HG03280 (cell line): ENCODE measurements around the gene SGK2.
A peak's percentile ranks its signal among the peaks of the same experiment; 100 is the strongest.

Experiments
- ATAC-seq: cut with Tn5 transposase; IDR thresholded peaks from one replicate; pipeline ENCODE4 v1.9.1; 2021; ENCODE audit warnings: mild to moderate bottlenecking, moderate library complexity; ENCODE audit not compliant: unreplicated experiment

The SGK2 gene

DNA sequence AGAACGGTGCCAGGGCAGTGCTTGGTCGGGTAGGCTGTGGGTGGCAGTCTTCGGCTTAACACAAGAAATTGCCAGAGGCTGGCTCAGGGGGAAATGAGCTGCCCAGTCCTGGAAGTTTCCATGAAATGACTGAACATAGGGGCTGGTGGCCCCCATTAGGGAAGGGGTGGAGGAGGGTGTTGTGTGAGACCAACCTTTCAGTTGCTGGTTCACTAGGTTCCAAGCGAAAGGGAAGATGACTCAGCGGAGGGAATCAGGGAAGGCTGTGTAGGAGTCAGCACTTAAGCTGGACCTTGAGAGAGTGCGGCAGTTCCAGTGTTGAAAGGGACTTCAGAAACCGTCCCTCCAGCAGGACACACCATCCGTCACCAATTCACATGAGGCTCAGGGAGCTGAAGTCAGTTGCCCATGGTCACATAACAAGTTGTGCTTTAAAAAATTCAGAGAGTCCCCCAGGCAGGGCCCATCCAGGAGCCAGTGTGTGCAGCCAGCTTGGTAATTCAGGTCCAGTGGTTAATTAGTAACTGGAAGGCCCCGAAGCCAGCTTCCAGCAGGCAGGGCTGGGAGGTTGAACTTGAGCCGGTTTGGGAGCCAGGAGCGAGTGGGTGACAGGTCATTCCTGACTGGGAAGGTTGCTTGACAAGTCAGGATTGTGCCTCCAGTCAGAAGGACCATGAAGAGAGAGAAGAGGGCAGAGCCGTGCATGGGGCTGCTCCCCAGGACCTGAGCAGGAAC lies at the start of gene SGK2:
Gene SGK2 (plus strand): TSS at position 616 of the 735 bp plus-strand sequence. CDS start 7,469 bp downstream, outside the sequence.
- no peak for ATAC-seq

- no peak for ATAC-seq
Measured at GRCh38 chr20:43511879-43512278, 46.9 kb upstream of the SGK2 start.

DNA sequence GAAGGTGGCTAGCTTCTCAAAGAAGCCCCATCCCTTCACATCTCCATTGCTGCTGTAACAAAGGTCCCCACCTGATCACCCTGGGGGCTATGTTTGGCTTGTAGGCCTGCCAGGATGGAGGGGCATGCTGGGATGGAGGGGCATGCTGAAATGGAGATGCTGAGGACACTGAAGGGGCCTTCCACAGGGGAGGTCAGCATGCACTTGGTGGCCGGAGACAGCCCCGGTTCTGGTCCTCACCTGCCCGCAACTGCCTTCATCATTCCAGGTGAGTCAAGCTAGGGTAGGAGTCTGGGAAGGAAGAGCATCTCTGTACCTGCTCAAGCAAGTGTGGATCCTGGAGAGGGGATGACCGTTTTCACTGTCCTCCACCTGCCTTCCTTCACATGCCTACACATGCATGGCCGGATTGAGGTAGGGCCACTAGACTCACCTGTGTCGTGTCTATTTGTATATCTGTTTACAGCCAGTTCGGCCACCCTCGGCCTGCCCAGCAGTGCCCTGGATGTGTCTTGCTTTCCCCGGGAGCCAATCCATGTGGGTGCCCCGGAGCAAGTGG lies 45.4 kb upstream of the SGK2 start:
- no peak for ATAC-seq

- peak; percentile 88 for ATAC-seq
Measured at GRCh38 chr20:43513931-43514647, 44.7 kb upstream of the SGK2 start.

- ATAC-seq, result peak; percentile 19
Measured at GRCh38 chr20:43514648-43514999, 44.2 kb upstream of the SGK2 start.

DNA sequence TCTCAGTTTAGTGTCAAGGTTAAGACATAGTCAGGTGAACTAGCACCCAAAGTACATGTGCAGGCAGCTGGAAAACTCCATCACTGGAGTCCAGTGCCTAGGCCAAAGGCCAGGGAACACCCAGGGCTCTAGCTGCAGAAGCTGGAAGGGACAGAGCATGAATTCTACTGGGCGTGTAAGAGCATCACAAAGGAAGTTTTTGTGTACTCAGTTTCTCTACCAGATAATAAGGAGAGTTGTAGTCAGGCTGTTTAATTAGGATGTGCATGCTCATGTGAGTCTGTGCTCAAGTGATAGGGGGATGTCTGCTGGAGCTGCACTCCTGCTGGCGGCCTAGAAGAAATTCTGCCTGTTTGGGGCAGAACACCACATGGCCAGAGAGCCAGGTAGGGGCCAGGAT lies 43.2 kb upstream of the SGK2 start:
- no peak for ATAC-seq

DNA sequence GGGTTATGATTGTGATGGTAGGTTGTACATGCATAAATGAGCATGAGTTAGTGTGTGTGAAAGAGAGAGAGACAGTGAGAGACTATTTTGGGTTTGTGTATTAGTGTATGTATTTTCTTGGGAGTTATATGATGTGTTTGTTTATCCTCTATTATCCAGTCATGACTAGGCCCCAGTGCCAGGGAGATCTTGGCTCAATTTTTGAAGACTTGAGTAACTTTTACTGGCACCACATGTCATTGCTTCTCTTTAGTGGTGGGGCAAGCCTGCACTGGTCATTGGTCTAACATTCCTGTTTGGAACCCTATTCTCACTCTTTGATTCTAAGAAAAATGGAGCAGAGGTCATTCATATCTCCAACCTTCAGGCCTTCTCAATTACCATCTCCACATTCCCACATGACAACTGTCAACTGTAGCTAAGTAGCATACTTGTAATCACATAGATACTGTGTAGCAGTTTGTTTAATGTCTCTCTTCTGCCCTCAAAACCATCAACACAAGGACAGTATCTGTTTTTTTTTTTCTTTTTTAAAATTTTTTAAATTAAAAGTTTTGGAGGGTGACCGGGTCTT lies 42.5 kb upstream of the SGK2 start:
- ATAC-seq, result no peak

GRCh38 chr20:43520074-43520630 lies 38.7 kb upstream of the SGK2 start:
- ATAC-seq, result no peak

GRCh38 chr20:43525021-43525420 lies 33.8 kb upstream of the SGK2 start:
- ATAC-seq, result no peak

- no peak for ATAC-seq
Measured at GRCh38 chr20:43528258-43528875, 30.5 kb upstream of the SGK2 start.

- no peak for ATAC-seq
Measured at GRCh38 chr20:43529051-43529450, 29.8 kb upstream of the SGK2 start.

- ATAC-seq, result no peak
Measured at GRCh38 chr20:43529457-43530153, 29.2 kb upstream of the SGK2 start.

GRCh38 chr20:43530321-43531090 lies 28.3 kb upstream of the SGK2 start:
- no peak for ATAC-seq

DNA sequence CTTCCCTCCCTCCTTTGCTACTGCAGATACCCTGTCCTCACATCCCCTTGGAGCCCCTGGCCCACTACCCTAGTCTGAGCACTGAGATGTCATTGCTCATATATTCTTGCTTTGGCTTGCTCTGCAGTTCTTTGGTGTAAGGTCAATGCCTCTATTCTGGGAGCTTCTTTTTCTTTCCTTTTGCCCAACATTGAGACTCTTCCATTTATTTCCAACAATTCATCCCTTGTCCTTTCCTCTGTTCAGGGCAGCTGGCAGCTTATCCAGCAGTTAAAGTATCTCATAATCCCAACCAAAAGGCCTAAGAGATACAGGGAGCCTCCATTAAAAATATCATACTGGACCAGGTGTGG lies 27.8 kb upstream of the SGK2 start:
- no peak for ATAC-seq

DNA sequence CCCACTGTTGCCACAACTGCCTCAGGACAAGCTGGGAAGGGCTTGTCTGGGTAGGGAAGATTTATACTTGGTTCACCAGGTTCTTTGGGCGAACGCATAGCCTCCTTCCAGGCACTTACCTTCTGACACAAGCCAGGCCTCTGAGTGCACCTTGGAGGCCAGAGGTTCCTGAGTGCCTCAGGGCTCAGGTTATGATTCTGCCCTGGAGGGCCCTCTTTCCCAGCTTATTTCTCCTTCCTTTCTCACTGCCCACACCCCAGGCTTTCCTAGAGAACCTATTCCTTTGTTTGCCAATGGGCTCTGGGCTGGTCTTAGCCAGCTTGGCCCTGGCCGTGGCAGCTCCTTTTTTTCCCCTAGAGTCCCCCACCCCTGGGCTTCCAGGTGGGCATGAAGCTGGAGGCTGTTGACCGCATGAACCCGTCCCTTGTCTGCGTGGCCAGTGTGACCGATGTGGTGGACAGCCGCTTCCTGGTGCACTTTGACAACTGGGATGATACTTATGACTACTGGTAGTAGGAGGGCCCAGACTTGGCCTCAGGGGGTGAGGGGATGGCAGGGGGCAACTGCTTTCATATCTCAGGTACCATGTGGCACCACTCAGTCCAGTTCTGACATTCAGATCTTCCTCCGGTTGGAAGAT lies 26.3 kb upstream of the SGK2 start:
- ATAC-seq, result no peak

- no peak for ATAC-seq
Measured at GRCh38 chr20:43533060-43533459, 25.8 kb upstream of the SGK2 start.

- no peak for ATAC-seq
Measured at GRCh38 chr20:43534016-43534415, 24.8 kb upstream of the SGK2 start.

- ATAC-seq, result no peak
Measured at GRCh38 chr20:43534791-43535350, 24.0 kb upstream of the SGK2 start.

GRCh38 chr20:43535370-43536004 lies 23.3 kb upstream of the SGK2 start:
- no peak for ATAC-seq
